HCT116 (cell line): ENCODE results near the gene ESD. TPM values are rescaled to one million over a fixed set of nuclear protein-coding genes. Genes with fewer than 3 reads are reported as not detected.

ENCODE experiments used
- ATAC-seq: fragments of 200-7000 bp; cut with Tn5 transposase; 2 replicates; pipeline ENCODE4 v1.9.1; 2020; ENCODE audit warnings: mild to moderate bottlenecking, moderate library complexity
- BruUV-seq: library from RNA; stranded (reverse); fragments of 400-500 nt; replicated peaks from 2 replicates; lab custom pipeline; 2021; lab: Mats Ljungman, UMichigan
- CTCF ChIA-PET: fragments of 300-600 bp; sonication (Branson Sonifier 250); formaldehyde crosslinking; loops from one replicate; lab custom pipeline; 2021; ENCODE audit warnings: antibody characterized with exemption; lab: Charles Lee
- POLR2A ChIA-PET: fragments of 300-600, 350-600 bp; sonication (Branson Sonifier 250); formaldehyde crosslinking; loops from one replicate; lab custom pipeline; 2021; ENCODE audit warnings: antibody characterized with exemption; lab: Charles Lee
- RAD21 ChIA-PET, 2 experiments: fragments of 300-600 bp; sonication (Branson Sonifier 250); formaldehyde crosslinking; loops; one replicate each; lab custom pipeline; 2023; ENCODE audit warnings: low total read pairs in 2 of 2; ENCODE audit not compliant: uncharacterized antibody in 2 of 2, unreplicated experiment in 2 of 2, low non-redundant PET in 1 of 2; lab: Charles Lee
- DNase-seq: peaks from one replicate; pipeline ENCODE4 v3.0.0-alpha.2; 2010; ENCODE audit warnings: low read depth, low spot score
- H2AFZ ChIP-seq: fragments of 200-600 bp; shearing (Covaris generic), sonication (generic); 2 replicates; pipeline ENCODE4 v1.6.1; 2017; ENCODE audit warnings: low read depth, mixed run types, mixed read lengths, antibody characterized with exemption, low read length; ENCODE audit not compliant: poor library complexity, severe bottlenecking
- H3K27ac ChIP-seq: 2 replicates; pipeline ENCODE4 v1.5.1; 2012; ENCODE audit warnings: low read depth, low read length
- H3K27me3 ChIP-seq: fragments of 200-600 bp; sonication (generic); 2 replicates; pipeline ENCODE4 v1.6.1; 2016; ENCODE audit warnings: mixed run types, low read length, mixed read lengths; ENCODE audit not compliant: insufficient read depth
- H3K36me3 ChIP-seq, 2 experiments: fragments of 200-500 bp in 1 of 2; fragments of 200-600 bp in 1 of 2; sonication (Bioruptor generic) in 1 of 2; sonication (generic) in 1 of 2; 2 replicates each; pipeline versions ENCODE4 v1.5.1 to v1.6.1; 2014 to 2016; ENCODE audit warnings: low read length in 2 of 2, inconsistent platforms in 1 of 2, mixed read lengths in 1 of 2, mixed run types in 1 of 2; ENCODE audit not compliant: insufficient read depth in 2 of 2, control insufficient read depth in 1 of 2
- H3K4me1 ChIP-seq, 2 experiments: fragments of 200-600 bp in 1 of 2; sonication (generic) in 1 of 2; 2 replicates each; pipeline versions ENCODE4 v1.5.1 to v1.6.1; 2012 to 2017; ENCODE audit warnings: low read length in 2 of 2, inconsistent platforms in 1 of 2, mild to moderate bottlenecking in 1 of 2, mixed read lengths in 1 of 2, mixed run types in 1 of 2, moderate library complexity in 1 of 2; ENCODE audit not compliant: insufficient read depth in 2 of 2, control insufficient read depth in 1 of 2
- H3K4me2 ChIP-seq: fragments of 200-600 bp; sonication (generic); 2 replicates; pipeline ENCODE4 v1.6.1; 2017; ENCODE audit warnings: mixed run types, low read length, mixed read lengths
- H3K4me3 ChIP-seq, 2 experiments: fragments of 200-600 bp in 1 of 2; sonication (generic) in 1 of 2; replicated peaks in 1 of 2; 2 replicates each; pipeline ENCODE4 v1.5.1; 2011 to 2016; ENCODE audit warnings: low read length in 2 of 2, control low read depth in 1 of 2, low read depth in 1 of 2, mild to moderate bottlenecking in 1 of 2, mixed read lengths in 1 of 2, mixed run types in 1 of 2
- H3K79me2 ChIP-seq: fragments of 200-600 bp; sonication (generic); 2 replicates; pipeline ENCODE4 v1.6.1; 2017; ENCODE audit warnings: mild to moderate bottlenecking, mixed run types, low read length, moderate library complexity, mixed read lengths; ENCODE audit not compliant: insufficient read depth
- H3K9ac ChIP-seq: fragments of 200-600 bp; sonication (generic); 2 replicates; pipeline ENCODE4 v1.6.1; 2016; ENCODE audit warnings: low read length, mixed read lengths
- H3K9me2 ChIP-seq: fragments of 200-600 bp; sonication (generic), shearing (Covaris generic); 2 replicates; pipeline ENCODE4 v1.6.1; 2017; ENCODE audit warnings: mixed run types, mild to moderate bottlenecking, moderate library complexity; ENCODE audit not compliant: insufficient read depth
- H3K9me3 ChIP-seq, 2 experiments: fragments of 200-500 bp in 1 of 2; fragments of 200-600 bp in 1 of 2; sonication (Bioruptor generic) in 1 of 2; sonication (generic) in 1 of 2; 2 replicates each; pipeline ENCODE4 v1.6.1; 2014 to 2017; ENCODE audit warnings: low read length in 2 of 2, mixed read lengths in 2 of 2, inconsistent platforms in 1 of 2, low read depth in 1 of 2, mild to moderate bottlenecking in 1 of 2, mixed run types in 1 of 2, moderate library complexity in 1 of 2; ENCODE audit not compliant: control insufficient read depth in 1 of 2, insufficient read depth in 1 of 2
- H4K20me1 ChIP-seq: fragments of 200-600 bp; sonication (generic), shearing (Covaris generic); 2 replicates; pipeline ENCODE4 v1.6.1; 2017; ENCODE audit warnings: mixed run types, mild to moderate bottlenecking, moderate library complexity; ENCODE audit not compliant: insufficient read depth
- ATF3 ChIP-seq: IDR thresholded peaks from 2 replicates; pipeline ENCODE4 v1.6.1; 2012
- CBX3 ChIP-seq: IDR thresholded peaks from 2 replicates; pipeline ENCODE4 v1.6.1; 2012; ENCODE audit warnings: low read depth
- CTCF ChIP-seq, 3 experiments: fragments of 200-600 bp in 1 of 3; sonication (generic) in 1 of 3; IDR thresholded peaks in 2 of 3; conservative IDR thresholded peaks in 1 of 3; 2 replicates each; pipeline ENCODE4 v1.5.1; 2012 to 2017; ENCODE audit warnings: low read depth in 2 of 3, low read length in 2 of 3, antibody characterized with exemption in 1 of 3, borderline replicate concordance in 1 of 3, control low read depth in 1 of 3, mild to moderate bottlenecking in 1 of 3, mixed read lengths in 1 of 3, mixed run types in 1 of 3, moderate library complexity in 1 of 3; ENCODE audit not compliant: insufficient read depth in 1 of 3
- ELF1 ChIP-seq: IDR thresholded peaks from 2 replicates; pipeline ENCODE4 v1.6.1; 2012; ENCODE audit warnings: low read depth, borderline replicate concordance
- EZH2 ChIP-seq: fragments of 200-600 bp; sonication (generic); IDR thresholded peaks from 2 replicates; pipeline ENCODE4 v1.6.1; 2017; ENCODE audit warnings: antibody characterized with exemption, mixed run types
- EZH2phosphoT487 ChIP-seq: fragments of 200-600 bp; IDR thresholded peaks from 2 replicates; pipeline ENCODE4 v1.6.1; 2018; ENCODE audit warnings: antibody characterized with exemption, borderline replicate concordance
- FOSL1 ChIP-seq: IDR thresholded peaks from 2 replicates; pipeline ENCODE4 v1.6.1; 2012; ENCODE audit warnings: low read depth
- POLR2A ChIP-seq: IDR thresholded peaks from 2 replicates; pipeline ENCODE4 v1.7.0; 2011; ENCODE audit warnings: borderline replicate concordance; ENCODE audit not compliant: insufficient read depth, insufficient read length; ENCODE audit errors: extremely low read depth
- SRF ChIP-seq: IDR thresholded peaks from 2 replicates; pipeline ENCODE4 v1.6.1; 2012; ENCODE audit warnings: low read depth
- ZFX ChIP-seq: fragments of 450-650 bp; IDR thresholded peaks from 2 replicates; pipeline ENCODE4 v1.6.1; 2017
- intact Hi-C: fragments of 100-400 bp; cut with micrococcal nuclease; formaldehyde crosslinking; loops from 2 replicates; pipeline ENCODE4 v1.10.0; 2022
- total RNA-seq: library from RNA; stranded (reverse); gene quantifications from one replicate; pipeline ENCODE4 v1.2.1, GENCODE V29; 2021; ENCODE audit not compliant: unreplicated experiment
- TF ChIP-seq, protein P1 (sequence below): IDR thresholded peaks from 2 replicates; pipeline ENCODE4 v1.6.1; 2012

Gene ESD
- total RNA-seq, 1 experiment from 2014 or later, result 111 TPM

GRCh38 chr13:46754812-46755211 is 42.1 kb downstream of the ESD start (continued):
- TF ChIP-seq EZH2phosphoT487 (no peak), ELF1 (no peak), CTCF (IDR thresholded peaks at IDR 0.05 in 2 of 3, conservative IDR thresholded peaks at IDR 0.05 in 1 of 3; ENCODE audit: borderline replicate concordance in 1 of 3, insufficient read depth in 1 of 3, low read depth in 2 of 3, low read length in 2 of 3) (no peak)

- H3K36me3 ChIP-seq, result peaks cover 4 to 5% of the 10 kb centered on the region in 2 experiments; a peak in 2 of 4 replicates
- no peak for TF ChIP-seq SRF
- TF ChIP-seq EZH2, result no peak
- no peak for TF ChIP-seq CBX3
- no peak for TF ChIP-seq POLR2A
- TF ChIP-seq ATF3, result no peak
- TF ChIP-seq ZFX, result no peak
- TF ChIP-seq, protein P1, sequence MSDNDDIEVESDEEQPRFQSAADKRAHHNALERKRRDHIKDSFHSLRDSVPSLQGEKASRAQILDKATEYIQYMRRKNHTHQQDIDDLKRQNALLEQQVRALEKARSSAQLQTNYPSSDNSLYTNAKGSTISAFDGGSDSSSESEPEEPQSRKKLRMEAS, result no peak
- no peak for TF ChIP-seq FOSL1
- TF ChIP-seq, all 23 proteins: peak for 0
- no peaks in the 10 kb centered on the region for H4K20me1 ChIP-seq
- intact Hi-C loops, result no loop called here
- DNase-seq (no peak), ATAC-seq (no peak)
- no peak overlapping the region for H3K27ac ChIP-seq
- CTCF ChIA-PET, result no interaction called here
- no peaks in the 10 kb centered on the region for H3K9me2 ChIP-seq
- BruUV-seq, result no TSS peak
- H3K4me2 ChIP-seq, result no peak overlapping the region
- H2AFZ ChIP-seq, result no peak overlapping the region
- RAD21 ChIA-PET, result no interaction called here
- POLR2A ChIA-PET, result no interaction called here
- H3K79me2 ChIP-seq, result no peaks in the 10 kb centered on the region
- H3K4me3 ChIP-seq, result no peak overlapping the region
- H3K4me1 ChIP-seq, result no peaks in the 10 kb centered on the region
- no peaks in the 10 kb centered on the region for H3K9me3 ChIP-seq
- H3K27me3 ChIP-seq, result peaks cover 6% of the 10 kb centered on the region; the same call in 1 of the 2 replicates
- no peak overlapping the region for H3K9ac ChIP-seq
These were observed 43.0 kb downstream of the ESD start for GRCh38 chr13:46753917-46754316.
